ENCODE results near the gene PCNX1.

PCNX1 gene

DNA sequence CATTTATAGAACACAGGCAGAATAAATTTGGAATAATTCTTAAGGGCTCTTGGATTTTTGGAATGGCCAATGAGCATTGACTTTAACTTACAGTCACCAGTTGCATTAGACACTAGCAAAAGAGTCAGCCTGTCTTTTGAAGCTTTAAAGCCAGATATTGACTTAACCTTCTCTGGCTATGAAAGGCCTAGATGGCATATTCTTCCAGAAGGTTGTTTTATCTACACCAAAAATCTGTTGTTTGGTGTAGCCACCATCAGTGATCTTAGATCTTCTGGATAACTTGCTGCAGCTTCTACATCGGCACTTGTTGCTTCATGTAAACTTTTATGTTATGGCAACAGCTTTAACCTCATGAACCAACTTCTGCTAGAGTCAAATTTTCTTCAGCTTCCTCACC lies 10.4 kb downstream of the PCNX1 start:
- no peak for DNase-seq (ENCODE audit: low spot score)
- TF ChIP-seq, protein P1, sequence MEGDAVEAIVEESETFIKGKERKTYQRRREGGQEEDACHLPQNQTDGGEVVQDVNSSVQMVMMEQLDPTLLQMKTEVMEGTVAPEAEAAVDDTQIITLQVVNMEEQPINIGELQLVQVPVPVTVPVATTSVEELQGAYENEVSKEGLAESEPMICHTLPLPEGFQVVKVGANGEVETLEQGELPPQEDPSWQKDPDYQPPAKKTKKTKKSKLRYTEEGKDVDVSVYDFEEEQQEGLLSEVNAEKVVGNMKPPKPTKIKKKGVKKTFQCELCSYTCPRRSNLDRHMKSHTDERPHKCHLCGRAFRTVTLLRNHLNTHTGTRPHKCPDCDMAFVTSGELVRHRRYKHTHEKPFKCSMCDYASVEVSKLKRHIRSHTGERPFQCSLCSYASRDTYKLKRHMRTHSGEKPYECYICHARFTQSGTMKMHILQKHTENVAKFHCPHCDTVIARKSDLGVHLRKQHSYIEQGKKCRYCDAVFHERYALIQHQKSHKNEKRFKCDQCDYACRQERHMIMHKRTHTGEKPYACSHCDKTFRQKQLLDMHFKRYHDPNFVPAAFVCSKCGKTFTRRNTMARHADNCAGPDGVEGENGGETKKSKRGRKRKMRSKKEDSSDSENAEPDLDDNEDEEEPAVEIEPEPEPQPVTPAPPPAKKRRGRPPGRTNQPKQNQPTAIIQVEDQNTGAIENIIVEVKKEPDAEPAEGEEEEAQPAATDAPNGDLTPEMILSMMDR (IDR thresholded peaks at IDR 0.05; ENCODE audit: extremely low read depth, missing control alignments), result no peak

DNA sequence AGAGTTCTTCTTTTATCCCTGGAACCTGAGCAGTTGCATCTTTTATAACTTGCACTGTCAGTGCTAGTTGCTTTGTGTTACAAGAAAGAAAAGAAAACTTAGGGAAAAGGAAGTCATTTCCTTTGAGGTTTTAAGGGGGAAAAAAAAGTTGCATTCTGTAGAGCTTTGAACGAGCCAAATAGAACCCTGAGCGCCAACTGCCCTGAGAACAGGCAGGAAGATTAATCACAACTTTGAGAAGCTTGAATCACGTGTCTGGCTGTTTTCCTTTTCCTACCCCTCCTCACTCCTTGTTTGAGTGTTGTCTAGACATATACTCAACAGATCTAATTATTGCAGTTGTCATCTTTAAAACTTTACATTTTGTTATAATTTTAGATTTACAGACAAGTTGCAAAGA lies 12.5 kb downstream of the PCNX1 start:
- TF ChIP-seq, protein P1 (IDR thresholded peaks at IDR 0.05; ENCODE audit: extremely low read depth, missing control alignments), result no peak
- no peak for DNase-seq (ENCODE audit: low spot score)

DNA sequence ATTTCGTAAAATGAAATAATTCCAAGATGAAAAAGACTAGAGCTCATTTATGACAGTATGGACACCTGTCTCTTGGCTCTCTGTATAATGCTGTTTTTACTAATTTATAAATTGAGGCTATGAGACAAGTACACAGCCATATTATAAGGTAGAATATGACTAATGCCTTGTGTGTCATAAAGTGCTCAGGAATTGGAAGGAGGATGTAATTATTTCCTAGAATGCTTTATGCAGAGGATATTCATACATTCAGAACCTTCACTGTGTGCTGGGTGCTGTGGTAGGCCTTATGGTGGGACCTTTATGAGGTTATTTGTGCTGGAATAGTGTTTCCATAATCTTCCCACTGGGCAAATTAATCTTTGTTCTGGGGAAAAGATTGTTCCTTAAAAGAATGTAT lies 13.3 kb downstream of the PCNX1 start:
- TF ChIP-seq, protein P1 (IDR thresholded peaks at IDR 0.05; ENCODE audit: extremely low read depth, missing control alignments), result no peak
- no peak for DNase-seq (ENCODE audit: low spot score)

DNA sequence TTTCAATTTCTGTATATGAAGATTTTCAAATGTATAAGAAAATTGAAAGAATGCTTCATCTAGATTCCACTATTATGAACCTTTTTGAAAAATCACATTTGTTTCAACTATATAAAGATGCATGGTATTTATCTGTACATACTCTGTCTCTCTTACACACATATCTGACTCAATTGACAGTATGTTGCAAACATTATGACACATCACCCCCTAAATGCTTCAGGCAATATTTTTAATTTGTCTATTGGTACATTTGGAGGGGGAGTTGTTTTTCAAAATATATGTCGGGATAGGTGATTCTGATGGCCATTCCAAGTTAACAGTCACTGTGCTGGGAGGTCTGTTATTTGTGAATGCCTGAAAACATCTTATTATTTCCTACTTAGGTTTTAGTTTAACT lies 14.4 kb downstream of the PCNX1 start:
- TF ChIP-seq, protein P1 (IDR thresholded peaks at IDR 0.05; ENCODE audit: extremely low read depth, missing control alignments), result no peak
- no peak for DNase-seq (ENCODE audit: low spot score)

DNA sequence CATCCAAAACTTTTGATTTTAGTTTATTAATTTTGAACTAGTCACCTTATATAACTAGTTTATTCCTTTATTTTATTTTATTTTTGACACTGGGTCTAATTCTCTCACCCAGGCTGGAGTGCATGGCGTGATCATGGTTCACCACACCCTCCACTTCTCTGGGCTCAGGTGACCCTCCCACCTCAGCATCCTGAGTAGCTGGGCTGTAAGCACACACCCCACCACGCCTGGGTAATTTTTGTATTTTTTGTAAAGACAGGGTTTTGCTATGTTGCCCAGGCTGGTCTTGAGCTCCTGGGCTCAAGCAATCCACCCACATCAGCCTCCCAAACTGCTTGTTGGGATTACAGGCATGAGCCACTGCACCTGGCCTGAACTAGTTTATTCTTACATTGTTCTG lies 17.3 kb downstream of the PCNX1 start:
- TF ChIP-seq, protein P1 (IDR thresholded peaks at IDR 0.05; ENCODE audit: extremely low read depth, missing control alignments), result no peak

DNA sequence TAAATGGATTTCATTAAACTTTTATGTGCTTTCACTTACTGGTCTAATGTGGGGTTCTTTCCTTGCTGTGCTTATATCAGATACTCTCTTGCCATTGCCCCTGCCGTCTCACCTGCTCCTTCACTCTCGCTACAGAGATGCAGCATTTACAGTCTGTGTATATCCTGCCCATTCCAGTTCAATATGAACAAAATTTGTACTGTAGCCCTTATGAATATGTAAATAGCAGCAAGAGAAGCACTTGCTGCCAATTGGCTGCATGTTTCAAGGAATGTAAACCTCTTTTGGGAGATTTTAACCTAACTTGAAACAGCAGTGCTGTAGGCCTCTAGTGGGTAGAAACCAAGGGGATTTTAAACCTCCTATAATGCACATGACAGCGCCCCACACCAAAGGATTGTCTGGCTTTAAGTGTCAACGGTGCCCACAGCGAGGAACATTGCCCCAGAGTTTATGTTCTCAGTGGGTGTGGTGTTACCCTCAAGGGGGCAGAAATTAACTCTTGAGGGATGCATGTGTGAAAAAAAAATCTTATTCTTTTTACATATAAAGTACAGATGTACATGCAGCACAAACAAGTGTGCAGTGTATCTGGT lies 19.1 kb downstream of the PCNX1 start:
- TF ChIP-seq, protein P1 (IDR thresholded peaks at IDR 0.05; ENCODE audit: extremely low read depth, missing control alignments), result no peak
- DNase-seq (ENCODE audit: low spot score), result no peak

More for the DNA sequence above, 17.3 kb downstream of the PCNX1 start:
- no peak for DNase-seq (ENCODE audit: low spot score)

DNA sequence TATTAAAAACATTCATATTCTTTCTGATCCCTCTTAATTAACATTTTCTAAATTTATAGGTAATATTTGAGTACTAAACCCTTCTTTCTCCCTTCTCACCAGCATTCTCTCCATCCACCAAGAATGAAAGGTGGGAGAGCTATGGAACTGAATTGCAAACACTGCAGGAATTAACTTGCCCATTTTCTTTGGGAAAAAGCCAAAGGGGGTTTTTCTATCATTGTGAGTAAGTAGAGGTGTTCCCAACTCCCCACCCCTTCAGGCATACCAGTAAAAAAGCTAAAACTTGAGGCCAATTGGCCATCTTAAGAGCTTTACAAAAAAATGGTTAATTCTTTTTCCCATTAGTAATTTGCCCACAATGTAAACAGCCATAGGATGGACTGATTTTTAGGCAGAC lies 23.7 kb downstream of the PCNX1 start:
- no peak for DNase-seq (ENCODE audit: low spot score)
- TF ChIP-seq, protein P1 (IDR thresholded peaks at IDR 0.05; ENCODE audit: extremely low read depth, missing control alignments), result no peak
